Endothelial cell of umbilical vein (primary cell): Measurements from ENCODE around the gene GPR37L1. TPM values are rescaled to one million over a fixed set of nuclear protein-coding genes. Genes with fewer than 3 reads are reported as not detected.

Experiments
- BruUV-seq: library from RNA; stranded (reverse); fragments of 400-500 nt; replicated peaks from 2 replicates; lab custom pipeline; 2021; lab: Mats Ljungman, UMichigan
- CTCF ChIA-PET: fragments of 300-600, 350-600 bp; sonication (Branson Sonifier 250); formaldehyde crosslinking; loops from one replicate; lab custom pipeline; 2021; ENCODE audit warnings: antibody characterized with exemption, inconsistent platforms; lab: Charles Lee
- POLR2A ChIA-PET: fragments of 300-600, 350-600 bp; sonication (Branson Sonifier 250); formaldehyde crosslinking; loops from one replicate; lab custom pipeline; 2021; ENCODE audit warnings: antibody characterized with exemption, inconsistent platforms; lab: Charles Lee
- DNase-seq: peaks from one replicate; pipeline ENCODE4 v3.0.0-alpha.2; 2011; ENCODE audit warnings: low read depth, low spot score
- FAIRE-seq: peaks from 2 replicates; lab custom pipeline; 2011; peaks lifted over from hg19 to GRCh38; lab: Jason Lieb, UNC
- H2AFZ ChIP-seq: 2 replicates; pipeline ENCODE4 v1.6.0; 2012; ENCODE audit warnings: low read depth, low read length, control low read depth, inconsistent platforms
- H3K27ac ChIP-seq: 2 replicates; pipeline ENCODE4 v1.5.1; 2011; ENCODE audit warnings: low read depth, mild to moderate bottlenecking, control low read depth, low read length, moderate library complexity; ENCODE audit not compliant: insufficient read depth
- H3K27me3 ChIP-seq, 2 experiments: 2 replicates each; pipeline versions ENCODE4 v1.6.0 to v1.6.1; 2011; ENCODE audit warnings: low read length in 2 of 2, mixed read lengths in 1 of 2; ENCODE audit not compliant: control insufficient read depth in 2 of 2, insufficient read depth in 2 of 2
- H3K36me3 ChIP-seq, 2 experiments: 2 replicates in 1 of 2; 3 replicates in 1 of 2; pipeline ENCODE4 v1.5.1; 2011; ENCODE audit warnings: low read length in 2 of 2, mild to moderate bottlenecking in 1 of 2, moderate library complexity in 1 of 2; ENCODE audit not compliant: control insufficient read depth in 2 of 2, insufficient read depth in 2 of 2; ENCODE audit errors: extremely low read depth in 1 of 2
- H3K4me1 ChIP-seq: 3 replicates; pipeline ENCODE4 v1.5.1; 2011; ENCODE audit warnings: mild to moderate bottlenecking, low read length; ENCODE audit not compliant: control insufficient read depth, insufficient read depth; ENCODE audit errors: extremely low read depth
- H3K4me2 ChIP-seq: 2 replicates; pipeline ENCODE4 v1.6.1; 2011; ENCODE audit warnings: low read length, control low read depth, mixed read lengths; ENCODE audit not compliant: insufficient read depth
- H3K4me3 ChIP-seq, 3 experiments: fragments of 200-600 bp in 1 of 3; sonication (generic), shearing (Covaris generic) in 1 of 3; replicated peaks in 1 of 3; 2 replicates each; pipeline ENCODE4 v1.5.1; 2011 to 2016; ENCODE audit warnings: control low read depth in 3 of 3, low read length in 3 of 3, mild to moderate bottlenecking in 2 of 3, inconsistent platforms in 1 of 3, low read depth in 1 of 3, moderate library complexity in 1 of 3; ENCODE audit not compliant: insufficient read depth in 1 of 3
- H3K79me2 ChIP-seq: 2 replicates; pipeline ENCODE4 v1.6.0; 2012; ENCODE audit warnings: low read length, inconsistent platforms; ENCODE audit not compliant: control insufficient read depth, insufficient read depth
- H3K9ac ChIP-seq: replicated peaks from 2 replicates; pipeline ENCODE3; 2011; ENCODE audit warnings: low read length, control low read depth; ENCODE audit not compliant: insufficient read depth; ENCODE audit errors: extremely low read depth
- H3K9me1 ChIP-seq: replicated peaks from 3 replicates; pipeline ENCODE4 v1.6.0; 2011; ENCODE audit warnings: mild to moderate bottlenecking, low read length; ENCODE audit not compliant: control insufficient read depth, insufficient read depth; ENCODE audit errors: extremely low read depth
- H3K9me3 ChIP-seq: replicated peaks from 2 replicates; pipeline ENCODE4 v1.5.1; 2012; ENCODE audit warnings: low read length, inconsistent platforms; ENCODE audit not compliant: control insufficient read depth, insufficient read depth
- H4K20me1 ChIP-seq: replicated peaks from 2 replicates; pipeline ENCODE3; 2011; ENCODE audit warnings: mild to moderate bottlenecking, low read length; ENCODE audit not compliant: control insufficient read depth, insufficient read depth; ENCODE audit errors: extremely low read depth
- EZH2 ChIP-seq: IDR thresholded peaks from 2 replicates; pipeline ENCODE4 v1.6.1; 2012; ENCODE audit warnings: borderline replicate concordance, low read depth, mild to moderate bottlenecking, moderate library complexity, low read length, inconsistent platforms; ENCODE audit not compliant: severe bottlenecking
- FOS ChIP-seq: IDR thresholded peaks from 2 replicates; pipeline ENCODE4 v1.6.1; 2011; ENCODE audit warnings: mild to moderate bottlenecking, low read length, moderate library complexity, borderline replicate concordance; ENCODE audit not compliant: insufficient read depth
- GATA2 ChIP-seq: IDR thresholded peaks from 2 replicates; pipeline ENCODE4 v1.7.0; 2011; ENCODE audit warnings: low read depth, mild to moderate bottlenecking, moderate library complexity, mixed read lengths, low read length; ENCODE audit not compliant: insufficient read length, insufficient read depth
- JUN ChIP-seq: IDR thresholded peaks from 2 replicates; pipeline ENCODE4 v1.6.1; 2011; ENCODE audit warnings: borderline replicate concordance, low read depth; ENCODE audit not compliant: insufficient read length, insufficient read depth
- MAX ChIP-seq: IDR thresholded peaks from 2 replicates; pipeline ENCODE4 v1.6.1; 2011; ENCODE audit not compliant: insufficient read depth, insufficient read length
- MYC ChIP-seq: IDR thresholded peaks from one replicate; pipeline ENCODE4 v1.6.1; 2011; ENCODE audit warnings: mild to moderate bottlenecking, low read depth, low read length
- POLR2A ChIP-seq: IDR thresholded peaks from 2 replicates; pipeline ENCODE4 v1.6.1; 2012; ENCODE audit warnings: low read depth, mild to moderate bottlenecking, control low read depth, low read length
- POLR2AphosphoS5 ChIP-seq: IDR thresholded peaks from 2 replicates; pipeline ENCODE4 v1.6.1; 2012; ENCODE audit warnings: low read depth, mild to moderate bottlenecking, control low read depth, low read length, moderate library complexity; ENCODE audit not compliant: insufficient read depth
- dilution Hi-C: fragments of 300-500 bp; cut with MboI; formaldehyde crosslinking; loops from one replicate; pipeline ENCODE4 v1.15.0; 2019; ENCODE audit warnings: low sequenced_read_pairs; ENCODE audit not compliant: extremely low pct_ligation_motif_present
- intact Hi-C: fragments of 100-400 bp; cut with micrococcal nuclease; formaldehyde crosslinking; loops from one replicate; pipeline ENCODE4 v1.10.0; 2022
- polyA plus RNA-seq, 4 experiments: library from polyadenylated mRNA; depleted of rRNA in 3 of 4; stranded (reverse) in 3 of 4; unstranded in 1 of 4; fragments of >200 nt; gene quantifications; 2 replicates each; pipeline versions ENCODE4 v1.2.1 to v1.2.3, GENCODE V29; 2011 to 2012; ENCODE audit warnings: missing spikeins in 1 of 4
- total RNA-seq: library from RNA; stranded (reverse); gene quantifications from 2 replicates; pipeline ENCODE4 v1.2.3, GENCODE V29; 2021
- TF ChIP-seq, protein P1 (sequence below), 2 donors: IDR thresholded peaks; 1 replicate in 1 of 2; 2 replicates in 1 of 2; pipeline ENCODE4 v1.5.1; 2011; ENCODE audit warnings: low read length in 2 of 2, mild to moderate bottlenecking in 2 of 2, moderate library complexity in 2 of 2, control low read depth in 1 of 2, inconsistent platforms in 1 of 2, low read depth in 1 of 2; ENCODE audit not compliant: insufficient read depth in 1 of 2; ENCODE audit errors: extremely low read depth in 1 of 2

GPR37L1 gene
- total and polyA plus RNA-seq, 2 donors (not counting 3 experiments of a cell fraction or from before 2014, with no cell fraction given) = not detected

DNA sequence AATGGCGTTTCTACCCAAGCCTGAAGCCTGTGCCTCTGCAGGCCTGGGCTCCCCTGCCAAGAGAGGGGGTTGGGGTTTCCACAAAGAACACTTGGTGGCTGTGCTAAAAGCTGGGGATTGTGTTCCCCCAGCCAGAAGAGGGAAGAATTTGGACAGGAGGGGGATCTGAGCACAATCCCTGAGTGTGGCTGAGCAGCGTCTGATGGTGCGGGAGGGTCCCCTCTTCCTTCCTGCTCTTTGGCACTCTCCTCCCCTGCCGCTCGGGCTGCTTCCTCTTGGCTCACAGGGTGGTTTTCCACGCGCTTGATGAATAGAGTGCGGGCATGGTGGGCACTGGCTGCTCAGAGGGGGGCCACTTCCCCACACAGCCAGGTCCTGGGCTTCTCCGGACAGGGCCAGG lies 3.7 kb downstream of the GPR37L1 start:
- Histone ChIP-seq H3K9ac (no peak overlapping the region), H3K36me3 (no peaks in the 10 kb centered on the region), H2AFZ (no peak overlapping the region), H3K9me3 (no peaks in the 10 kb centered on the region), H3K4me2 (no peak overlapping the region), H3K27ac (no peak overlapping the region), H3K4me3 (no peak overlapping the region), H3K27me3 (peaks cover 4 to 10% of the 10 kb centered on the region in 2 experiments), H4K20me1 (no peaks in the 10 kb centered on the region), H3K79me2 (no peaks in the 10 kb centered on the region), H3K4me1 (no peaks in the 10 kb centered on the region), H3K9me1 (no peaks in the 10 kb centered on the region)
- no peak for FAIRE-seq
- dilution Hi-C loops = no loop called here
- no TSS peak for BruUV-seq
- POLR2A ChIA-PET = no interaction called here
- no peak for TF ChIP-seq EZH2
- no peak for TF ChIP-seq POLR2A
- TF ChIP-seq POLR2AphosphoS5 = no peak
- TF ChIP-seq, protein P1, sequence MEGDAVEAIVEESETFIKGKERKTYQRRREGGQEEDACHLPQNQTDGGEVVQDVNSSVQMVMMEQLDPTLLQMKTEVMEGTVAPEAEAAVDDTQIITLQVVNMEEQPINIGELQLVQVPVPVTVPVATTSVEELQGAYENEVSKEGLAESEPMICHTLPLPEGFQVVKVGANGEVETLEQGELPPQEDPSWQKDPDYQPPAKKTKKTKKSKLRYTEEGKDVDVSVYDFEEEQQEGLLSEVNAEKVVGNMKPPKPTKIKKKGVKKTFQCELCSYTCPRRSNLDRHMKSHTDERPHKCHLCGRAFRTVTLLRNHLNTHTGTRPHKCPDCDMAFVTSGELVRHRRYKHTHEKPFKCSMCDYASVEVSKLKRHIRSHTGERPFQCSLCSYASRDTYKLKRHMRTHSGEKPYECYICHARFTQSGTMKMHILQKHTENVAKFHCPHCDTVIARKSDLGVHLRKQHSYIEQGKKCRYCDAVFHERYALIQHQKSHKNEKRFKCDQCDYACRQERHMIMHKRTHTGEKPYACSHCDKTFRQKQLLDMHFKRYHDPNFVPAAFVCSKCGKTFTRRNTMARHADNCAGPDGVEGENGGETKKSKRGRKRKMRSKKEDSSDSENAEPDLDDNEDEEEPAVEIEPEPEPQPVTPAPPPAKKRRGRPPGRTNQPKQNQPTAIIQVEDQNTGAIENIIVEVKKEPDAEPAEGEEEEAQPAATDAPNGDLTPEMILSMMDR (IDR thresholded peaks at IDR 0.05; ENCODE audit: extremely low read depth in 1 of 2, insufficient read depth in 1 of 2, low read depth in 1 of 2, low read length in 2 of 2) = no peak
- CTCF ChIA-PET = no interaction called here
- no peak for DNase-seq
- intact Hi-C loops = no loop called here

DNA sequence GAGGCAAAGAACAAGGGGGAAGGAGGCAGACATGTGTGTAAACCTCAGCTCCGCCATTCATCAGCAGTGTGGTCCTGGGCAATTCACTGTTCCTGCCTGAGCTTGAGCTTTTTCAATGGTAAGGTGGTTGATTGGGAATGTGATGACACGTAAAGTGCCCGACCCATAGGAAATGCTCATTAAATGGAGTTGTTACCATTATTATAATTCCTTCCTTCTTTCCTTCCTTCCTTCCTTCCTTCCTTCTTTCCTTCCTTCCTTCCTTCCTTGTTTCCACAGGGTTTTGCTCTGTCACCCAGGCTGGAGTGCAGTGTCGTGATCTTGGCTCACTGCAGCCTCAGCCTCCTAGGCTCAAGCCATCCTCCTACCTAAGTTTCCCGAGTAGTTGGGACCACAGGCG lies 4.3 kb downstream of the GPR37L1 start:
- FAIRE-seq = no peak
- H3K36me3 ChIP-seq = no peaks in the 10 kb centered on the region
- H3K27ac ChIP-seq = no peak overlapping the region
- H3K9ac ChIP-seq = no peak overlapping the region
- H2AFZ ChIP-seq = no peak overlapping the region
- no TSS peak for BruUV-seq
- no peaks in the 10 kb centered on the region for H3K79me2 ChIP-seq
- intact Hi-C loops (no loop called here), dilution Hi-C loops (no loop called here)
- H3K27me3 ChIP-seq = peaks cover 4 to 10% of the 10 kb centered on the region in 2 experiments
- ChIA-PET CTCF (no interaction called here), POLR2A (no interaction called here)
- no peak for DNase-seq
- H3K9me1 ChIP-seq = no peaks in the 10 kb centered on the region
- no peak overlapping the region for H3K4me2 ChIP-seq
- H3K9me3 ChIP-seq = no peaks in the 10 kb centered on the region
- no peak overlapping the region for H3K4me3 ChIP-seq
- H3K4me1 ChIP-seq = no peaks in the 10 kb centered on the region
- H4K20me1 ChIP-seq = no peaks in the 10 kb centered on the region
- TF ChIP-seq, protein P1 (IDR thresholded peaks at IDR 0.05; ENCODE audit: extremely low read depth in 1 of 2, insufficient read depth in 1 of 2, low read depth in 1 of 2, low read length in 2 of 2) = no peak
- TF ChIP-seq MYC (no peak), EZH2 (no peak), POLR2A (no peak), GATA2 (no peak), JUN (no peak), MAX (no peak), FOS (no peak), POLR2AphosphoS5 (no peak)
